Activated naive CD4-positive, alpha-beta T cell treated with anti-CD3 and anti-CD28 coated beads, Interleukin-2, amount 50 U/mL, for 24 hours (primary cell): ENCODE measurements around the gene CWC27.

Source experiments
- H3K27ac Mint-ChIP-seq: one replicate; pipeline ENCODE4 v1.8.0; 2021; ENCODE audit warnings: mild to moderate bottlenecking, mixed read lengths
- H3K27me3 Mint-ChIP-seq: one replicate; pipeline ENCODE4 v1.8.0; 2021; ENCODE audit warnings: mixed read lengths
- H3K36me3 Mint-ChIP-seq: one replicate; pipeline ENCODE4 v1.8.0; 2021; ENCODE audit warnings: mixed read lengths
- H3K4me1 Mint-ChIP-seq: one replicate; pipeline ENCODE4 v1.8.0; 2021; ENCODE audit warnings: mixed read lengths
- H3K4me3 Mint-ChIP-seq: one replicate; pipeline ENCODE4 v1.8.0; 2021; ENCODE audit warnings: mild to moderate bottlenecking, mixed read lengths
- H3K9me3 Mint-ChIP-seq: one replicate; pipeline ENCODE4 v1.8.0; 2021; ENCODE audit warnings: mixed read lengths

The CWC27 gene

GRCh38 chr5:65061250-65061973 is 292.7 kb downstream of the CWC27 start:
- no peak overlapping the region for H3K27ac Mint-ChIP-seq
- H3K4me1 Mint-ChIP-seq: no peaks in the 10 kb centered on the region
- no peaks in the 10 kb centered on the region for H3K9me3 Mint-ChIP-seq
- H3K4me3 Mint-ChIP-seq: no peak overlapping the region
- no peaks in the 10 kb centered on the region for H3K36me3 Mint-ChIP-seq
- peaks cover 3% of the 10 kb centered on the region for H3K27me3 Mint-ChIP-seq

- no peaks in the 10 kb centered on the region for H3K4me1 Mint-ChIP-seq
- H3K27ac Mint-ChIP-seq: no peak overlapping the region
- no peaks in the 10 kb centered on the region for H3K36me3 Mint-ChIP-seq
- H3K9me3 Mint-ChIP-seq: no peaks in the 10 kb centered on the region
- no peak overlapping the region for H3K4me3 Mint-ChIP-seq
- H3K27me3 Mint-ChIP-seq: peaks cover 3% of the 10 kb centered on the region
Observed at GRCh38 chr5:65061974-65062353, 293.2 kb downstream of the CWC27 start.

- no peaks in the 10 kb centered on the region for H3K9me3 Mint-ChIP-seq
- no peak overlapping the region for H3K27ac Mint-ChIP-seq
- no peaks in the 10 kb centered on the region for H3K4me1 Mint-ChIP-seq
- H3K4me3 Mint-ChIP-seq: no peak overlapping the region
- H3K27me3 Mint-ChIP-seq: peaks cover 3% of the 10 kb centered on the region
- no peaks in the 10 kb centered on the region for H3K36me3 Mint-ChIP-seq
Observed at GRCh38 chr5:65062469-65063083, 293.8 kb downstream of the CWC27 start.

GRCh38 chr5:65065001-65065511 is 296.3 kb downstream of the CWC27 start:
- no peaks in the 10 kb centered on the region for H3K36me3 Mint-ChIP-seq
- no peak overlapping the region for H3K4me3 Mint-ChIP-seq
- H3K27me3 Mint-ChIP-seq: peaks cover 3% of the 10 kb centered on the region
- H3K9me3 Mint-ChIP-seq: no peaks in the 10 kb centered on the region
- H3K4me1 Mint-ChIP-seq: no peaks in the 10 kb centered on the region
- H3K27ac Mint-ChIP-seq: peak overlapping the region; percentile 31

GRCh38 chr5:65066387-65067146 is 297.8 kb downstream of the CWC27 start:
- H3K4me3 Mint-ChIP-seq: no peak overlapping the region
- peaks cover 3% of the 10 kb centered on the region for H3K27me3 Mint-ChIP-seq
- no peaks in the 10 kb centered on the region for H3K4me1 Mint-ChIP-seq
- H3K27ac Mint-ChIP-seq: peak overlapping the region; percentile 15
- no peaks in the 10 kb centered on the region for H3K36me3 Mint-ChIP-seq
- no peaks in the 10 kb centered on the region for H3K9me3 Mint-ChIP-seq

DNA sequence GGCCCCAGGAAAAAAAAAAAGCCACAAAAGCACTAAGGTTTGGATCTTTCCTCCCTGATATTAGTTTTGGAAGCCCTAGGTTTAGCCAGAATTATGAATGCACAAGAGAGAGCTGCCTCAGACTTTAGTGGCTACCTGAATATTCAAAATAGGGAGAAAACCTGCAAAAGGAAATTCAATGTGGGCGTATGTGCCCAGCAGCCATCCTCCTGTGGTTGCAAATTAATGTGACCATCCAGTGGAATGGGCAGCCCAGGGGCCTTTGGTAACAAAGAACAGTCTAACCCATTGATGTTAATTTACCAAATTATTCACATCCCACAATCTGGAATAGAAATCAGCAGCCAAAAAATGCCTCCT is 298.4 kb downstream of the CWC27 start:
- Mint-ChIP-seq H3K27me3 (peaks cover 3% of the 10 kb centered on the region), H3K9me3 (no peaks in the 10 kb centered on the region), H3K4me3 (no peak overlapping the region), H3K36me3 (no peaks in the 10 kb centered on the region), H3K27ac (no peak overlapping the region), H3K4me1 (no peaks in the 10 kb centered on the region)
